ENCODE results near the gene WDR86.

Gene WDR86

GRCh38 chr7:151389768-151390597, 19.9 kb downstream of the WDR86 start:
- DNase-seq, result no peak

- no peak for DNase-seq
These were observed 20.6 kb downstream of the WDR86 start for GRCh38 chr7:151389096-151389767.

GRCh38 chr7:151388430-151388829, 21.4 kb downstream of the WDR86 start:
- DNase-seq, result no peak

GRCh38 chr7:151388007-151388297, 21.9 kb downstream of the WDR86 start:
- DNase-seq, result no peak

- DNase-seq, result no peak
These were observed 22.5 kb downstream of the WDR86 start for GRCh38 chr7:151387161-151388006.

GRCh38 chr7:151386301-151387160, 23.3 kb downstream of the WDR86 start:
- no peak for DNase-seq

GRCh38 chr7:151385626-151386300, 24.1 kb downstream of the WDR86 start:
- DNase-seq, result no peak

GRCh38 chr7:151384776-151385625, 24.8 kb downstream of the WDR86 start:
- DNase-seq, result no peak

- DNase-seq, result no peak
These were observed 25.5 kb downstream of the WDR86 start for GRCh38 chr7:151384352-151384697.

- no peak for DNase-seq
These were observed 26.0 kb downstream of the WDR86 start for GRCh38 chr7:151383638-151384351.

GRCh38 chr7:151382079-151382885, 27.6 kb downstream of the WDR86 start:
- DNase-seq, result no peak

GRCh38 chr7:151381348-151382078, 28.3 kb downstream of the WDR86 start:
- no peak for DNase-seq

GRCh38 chr7:151381098-151381347, 28.8 kb downstream of the WDR86 start:
- DNase-seq, result no peak

- no peak for DNase-seq
These were observed 29.4 kb downstream of the WDR86 start for GRCh38 chr7:151380199-151381097.

GRCh38 chr7:151379534-151380198, 30.2 kb downstream of the WDR86 start:
- no peak for DNase-seq

GRCh38 chr7:151379193-151379520, 30.7 kb downstream of the WDR86 start:
- no peak for DNase-seq

- DNase-seq, result no peak
These were observed 31.2 kb downstream of the WDR86 start for GRCh38 chr7:151378496-151379192.
